Neural crest cell (in vitro differentiated cells): Measurements from ENCODE around the gene ICAM4. TPM values are rescaled to one million over a fixed set of nuclear protein-coding genes. Genes with fewer than 3 reads are reported as not detected.
"Not testable (repeated sequence)": the region's sequence is repeated elsewhere in the genome, so short reads cannot be mapped to it uniquely, and the experiment has no call there.

Experiments used
- DNase-seq: peaks from one replicate; pipeline ENCODE4 v3.0.0; 2021; ENCODE audit warnings: low read depth, mixed read lengths, low spot score
- H3K27ac Mint-ChIP-seq: one replicate; pipeline ENCODE4 v1.8.0; 2021; ENCODE audit warnings: mild to moderate bottlenecking, mixed read lengths; ENCODE audit not compliant: unreplicated experiment
- H3K27me3 Mint-ChIP-seq: 2 replicates; pipeline ENCODE4 v1.8.0; 2021; ENCODE audit warnings: low read depth, mild to moderate bottlenecking, mixed read lengths
- H3K36me3 Mint-ChIP-seq: 2 replicates; pipeline ENCODE4 v1.8.0; 2021; ENCODE audit warnings: low read depth, mild to moderate bottlenecking, mixed read lengths
- H3K4me1 Mint-ChIP-seq: 2 replicates; pipeline ENCODE4 v1.8.0; 2021; ENCODE audit warnings: mixed read lengths
- H3K4me3 Mint-ChIP-seq: one replicate; pipeline ENCODE4 v1.8.0; 2021; ENCODE audit warnings: mild to moderate bottlenecking, mixed read lengths
- H3K9me3 Mint-ChIP-seq: 2 replicates; pipeline ENCODE4 v1.8.0; 2021; ENCODE audit warnings: mixed read lengths
- total RNA-seq: library from RNA; stranded (reverse); gene quantifications from 2 replicates; pipeline ENCODE4 v1.2.1, GENCODE V29; 2021
- TF ChIP-seq, protein P1 (sequence below): fragments of 200-600 bp; sonication (generic); conservative IDR thresholded peaks from 2 replicates; pipeline ENCODE4 v1.5.0; 2021; ENCODE audit warnings: antibody characterized with exemption, mild to moderate bottlenecking

ICAM4 gene
- total RNA-seq, 1 donor from 2014 or later: not detected

DNA sequence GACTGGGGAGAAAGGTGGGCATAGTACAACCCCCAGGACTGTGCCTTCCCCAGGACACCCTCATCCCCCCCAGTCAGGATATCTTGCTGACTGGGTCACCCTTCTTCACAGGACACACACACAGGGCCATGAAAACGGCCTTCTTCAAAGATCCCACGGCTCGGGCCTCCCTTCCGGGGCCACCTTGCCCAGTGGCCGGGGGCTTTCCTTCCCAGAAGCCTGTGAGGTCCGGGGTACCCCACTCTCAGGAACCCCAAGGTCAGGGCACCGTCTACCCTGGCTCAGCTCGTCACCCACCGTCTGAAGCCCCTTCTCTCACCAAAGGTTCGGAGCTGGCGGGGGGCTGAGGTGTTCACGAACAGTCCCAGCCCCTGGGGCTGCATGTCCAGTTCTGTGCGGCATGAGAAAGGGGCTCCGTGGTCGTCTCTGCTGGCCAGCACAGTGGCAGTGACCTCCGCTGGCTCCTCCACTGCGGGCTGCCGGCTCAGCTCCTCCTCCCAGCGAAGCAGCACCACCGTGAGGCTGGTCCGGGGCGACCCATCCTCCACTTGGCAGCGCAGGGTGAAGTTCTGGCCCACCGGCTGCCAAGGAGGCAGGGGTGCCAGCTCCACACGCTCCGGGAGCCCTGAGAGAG, 48.7 kb downstream of the ICAM4 start:
- peaks cover 32% of the 10 kb centered on the region for H3K4me1 Mint-ChIP-seq
- no peaks in the 10 kb centered on the region for H3K36me3 Mint-ChIP-seq
- TF ChIP-seq, protein P1, sequence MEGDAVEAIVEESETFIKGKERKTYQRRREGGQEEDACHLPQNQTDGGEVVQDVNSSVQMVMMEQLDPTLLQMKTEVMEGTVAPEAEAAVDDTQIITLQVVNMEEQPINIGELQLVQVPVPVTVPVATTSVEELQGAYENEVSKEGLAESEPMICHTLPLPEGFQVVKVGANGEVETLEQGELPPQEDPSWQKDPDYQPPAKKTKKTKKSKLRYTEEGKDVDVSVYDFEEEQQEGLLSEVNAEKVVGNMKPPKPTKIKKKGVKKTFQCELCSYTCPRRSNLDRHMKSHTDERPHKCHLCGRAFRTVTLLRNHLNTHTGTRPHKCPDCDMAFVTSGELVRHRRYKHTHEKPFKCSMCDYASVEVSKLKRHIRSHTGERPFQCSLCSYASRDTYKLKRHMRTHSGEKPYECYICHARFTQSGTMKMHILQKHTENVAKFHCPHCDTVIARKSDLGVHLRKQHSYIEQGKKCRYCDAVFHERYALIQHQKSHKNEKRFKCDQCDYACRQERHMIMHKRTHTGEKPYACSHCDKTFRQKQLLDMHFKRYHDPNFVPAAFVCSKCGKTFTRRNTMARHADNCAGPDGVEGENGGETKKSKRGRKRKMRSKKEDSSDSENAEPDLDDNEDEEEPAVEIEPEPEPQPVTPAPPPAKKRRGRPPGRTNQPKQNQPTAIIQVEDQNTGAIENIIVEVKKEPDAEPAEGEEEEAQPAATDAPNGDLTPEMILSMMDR: no peak
- no peak overlapping the region for H3K27ac Mint-ChIP-seq
- H3K27me3 Mint-ChIP-seq: no peaks in the 10 kb centered on the region
- peak overlapping the region; percentile 99 for H3K4me3 Mint-ChIP-seq
- H3K9me3 Mint-ChIP-seq: no peaks in the 10 kb centered on the region
- no peak for DNase-seq

DNA sequence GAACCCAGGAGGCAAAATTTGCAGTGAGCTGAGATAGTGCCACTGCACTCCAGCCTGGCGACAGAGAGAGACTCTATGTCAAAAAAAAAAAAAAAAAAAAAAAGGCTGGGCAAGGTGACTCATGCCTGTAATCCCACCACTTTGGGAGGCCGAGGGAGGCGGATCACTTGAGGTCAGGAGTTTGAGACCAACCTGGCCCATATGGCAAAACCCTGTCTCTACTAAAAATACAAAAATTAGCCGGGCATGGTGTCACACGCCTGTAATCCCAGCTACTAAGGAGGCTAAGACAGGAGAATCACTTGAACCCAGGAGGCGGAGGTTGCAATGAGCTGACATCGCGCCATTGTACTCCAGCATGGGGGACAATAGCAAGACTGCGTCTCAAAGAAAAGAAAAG, 50.0 kb downstream of the ICAM4 start:
- not testable (repeated sequence) for H3K4me3 Mint-ChIP-seq, H3K27ac Mint-ChIP-seq, H3K9me3 Mint-ChIP-seq, H3K27me3 Mint-ChIP-seq, DNase-seq, H3K36me3 Mint-ChIP-seq
- H3K4me1 Mint-ChIP-seq: peaks cover 32% of the 10 kb centered on the region

Other genes with a start within 250 kb of the ICAM4 start
- gene SHFL, start 200.6 kb upstream of the ICAM4 start, total RNA-seq: 0.89 and 0.93 TPM in 2 replicates
- not detected in 2 replicates for gene ANGPTL6, start 184.3 kb upstream of the ICAM4 start, total RNA-seq
- 77.8 and 84.5 TPM in 2 replicates for gene PPAN, start 180.6 kb upstream of the ICAM4 start, total RNA-seq
- gene P2RY11, start 175.3 kb upstream of the ICAM4 start, total RNA-seq: 25.9 and 26.9 TPM in 2 replicates
- 210 and 224 TPM in 2 replicates for gene EIF3G, start 167.1 kb upstream of the ICAM4 start, total RNA-seq
- 288 and 333 TPM in 2 replicates for gene DNMT1, start 92.0 kb upstream of the ICAM4 start, total RNA-seq
- gene S1PR2, start 55.6 kb upstream of the ICAM4 start, total RNA-seq: 24.8 and 26.3 TPM in 2 replicates
- 75.4 and 75.6 TPM in 2 replicates for gene MRPL4, start 34.7 kb upstream of the ICAM4 start, total RNA-seq
- gene ICAM1, start 15.8 kb upstream of the ICAM4 start, total RNA-seq: 0.14 and 0.23 TPM in 2 replicates
- not detected in 2 replicates for gene ICAM5, start 3.0 kb downstream of the ICAM4 start, total RNA-seq
- gene ZGLP1, start 22.9 kb downstream of the ICAM4 start, total RNA-seq: 10.4 and 11.3 TPM in 2 replicates
- gene FDX2, start 29.1 kb downstream of the ICAM4 start, total RNA-seq: 20.0 and 22.5 TPM in 2 replicates
- 75.9 and 78.2 TPM in 2 replicates for gene RAVER1, start 46.6 kb downstream of the ICAM4 start, total RNA-seq
- gene ICAM3, start 52.7 kb downstream of the ICAM4 start, total RNA-seq: 9.7 and 10.0 TPM in 2 replicates
- 100 and 103 TPM in 2 replicates for gene TYK2, start 93.6 kb downstream of the ICAM4 start, total RNA-seq
- gene CDC37, start 116.6 kb downstream of the ICAM4 start, total RNA-seq: 164 TPM in 2 replicates
- gene PDE4A, start 133.6 kb downstream of the ICAM4 start, total RNA-seq: 1.5 and 2.1 TPM in 2 replicates
- 79.7 and 82.5 TPM in 2 replicates for gene KEAP1, start 216.4 kb downstream of the ICAM4 start, total RNA-seq
- 0.79 and 1.1 TPM in 2 replicates for gene S1PR5, start 230.5 kb downstream of the ICAM4 start, total RNA-seq